Fibroblast of skin of left quadriceps (primary cell): Measurements from ENCODE around the gene TP53I11.

ENCODE experiments used
- DNase-seq, 2 experiments: peaks; one replicate each; pipeline ENCODE4 v3.0.0-alpha.2; 2013; ENCODE audit warnings: low read depth in 2 of 2

Gene TP53I11

GRCh38 chr11:44950625-44951476 is at the start of gene TP53I11:
TSS of gene TP53I11 (minus strand) at chr11:44950883. CDS start at chr11:44938335, 12,548 bp downstream.
- peak; percentile 17 to 35 for DNase-seq

GRCh38 chr11:44999068-44999467 is 48.4 kb upstream of the TP53I11 start:
- DNase-seq: no peak

GRCh38 chr11:44998051-44998450 is 47.4 kb upstream of the TP53I11 start:
- DNase-seq: no peak

GRCh38 chr11:44997566-44997965 is 46.9 kb upstream of the TP53I11 start:
- DNase-seq: no peak

GRCh38 chr11:44994753-44995152 is 44.1 kb upstream of the TP53I11 start:
- DNase-seq: no peak

GRCh38 chr11:44993971-44994704 is 43.5 kb upstream of the TP53I11 start:
- no peak for DNase-seq

GRCh38 chr11:44992774-44993173 is 42.1 kb upstream of the TP53I11 start:
- DNase-seq: no peak

- no peak for DNase-seq
These were observed 41.5 kb upstream of the TP53I11 start for GRCh38 chr11:44992181-44992582.

GRCh38 chr11:44990665-44991064 is 40.0 kb upstream of the TP53I11 start:
- no peak for DNase-seq

GRCh38 chr11:44989831-44990566 is 39.3 kb upstream of the TP53I11 start:
- DNase-seq: no peak

GRCh38 chr11:44988981-44989635 is 38.4 kb upstream of the TP53I11 start:
- DNase-seq: no peak

- no peak for DNase-seq
These were observed 37.4 kb upstream of the TP53I11 start for GRCh38 chr11:44988111-44988510.

GRCh38 chr11:44987506-44987905 is 36.8 kb upstream of the TP53I11 start:
- DNase-seq: no peak

GRCh38 chr11:44986315-44986714 is 35.6 kb upstream of the TP53I11 start:
- no peak for DNase-seq

GRCh38 chr11:44985721-44986120 is 35.0 kb upstream of the TP53I11 start:
- DNase-seq: no peak

GRCh38 chr11:44983786-44984185 is 33.1 kb upstream of the TP53I11 start:
- DNase-seq: no peak

- DNase-seq: no peak
These were observed 31.9 kb upstream of the TP53I11 start for GRCh38 chr11:44982496-44983062.

- DNase-seq: no peak
These were observed 30.1 kb upstream of the TP53I11 start for GRCh38 chr11:44980533-44981427.

GRCh38 chr11:44979543-44980399 is 29.1 kb upstream of the TP53I11 start:
- DNase-seq: no peak
